Activated CD8-positive, alpha-beta memory T cell treated with anti-CD3 and anti-CD28 coated beads, Interleukin-2, amount 50 U/mL, for 24 hours (primary cell): ENCODE data around the gene UNC5C.

Source experiments
- DNase-seq: peaks from one replicate; pipeline ENCODE4 v3.0.0-alpha.2; 2020; ENCODE audit errors: extremely low read depth

Gene UNC5C

DNA sequence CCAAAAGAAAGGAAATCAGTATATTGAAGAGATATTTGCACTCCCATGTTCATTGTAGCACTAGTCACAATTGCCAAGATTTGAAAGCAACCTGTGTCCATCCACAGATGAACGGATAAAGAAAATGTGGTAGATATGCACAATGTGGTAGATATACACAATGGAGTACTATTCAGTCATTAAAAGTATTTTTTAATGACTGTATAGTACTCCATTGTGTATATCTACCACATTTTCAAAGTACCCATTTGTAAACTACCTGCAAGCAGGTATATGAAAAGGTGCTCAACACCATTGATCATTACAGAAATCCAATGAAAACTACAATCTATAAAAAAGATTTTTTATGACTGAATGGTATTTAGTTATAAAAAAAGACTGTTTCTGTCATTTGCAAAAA is 200.4 kb downstream of the UNC5C start:
- DNase-seq: no peak

DNA sequence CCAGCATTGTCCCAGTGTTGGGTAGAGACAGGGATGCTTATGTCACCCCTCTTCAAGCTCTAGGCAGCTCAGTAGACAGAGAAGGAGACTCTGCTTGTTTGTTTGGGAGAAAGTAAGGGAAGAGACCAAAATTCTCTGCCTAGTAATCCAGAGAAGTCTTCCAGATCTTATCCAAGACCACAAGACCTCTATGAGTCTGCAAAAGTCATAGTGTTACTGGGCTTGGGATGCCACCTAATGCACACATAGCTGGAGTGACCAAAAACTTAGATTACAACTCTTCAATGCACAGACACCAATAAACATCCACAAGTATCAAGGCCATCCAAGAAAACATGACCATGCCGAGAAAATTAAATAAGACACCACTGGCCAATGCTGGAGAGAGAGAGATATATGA is 205.5 kb downstream of the UNC5C start:
- no peak for DNase-seq

DNA sequence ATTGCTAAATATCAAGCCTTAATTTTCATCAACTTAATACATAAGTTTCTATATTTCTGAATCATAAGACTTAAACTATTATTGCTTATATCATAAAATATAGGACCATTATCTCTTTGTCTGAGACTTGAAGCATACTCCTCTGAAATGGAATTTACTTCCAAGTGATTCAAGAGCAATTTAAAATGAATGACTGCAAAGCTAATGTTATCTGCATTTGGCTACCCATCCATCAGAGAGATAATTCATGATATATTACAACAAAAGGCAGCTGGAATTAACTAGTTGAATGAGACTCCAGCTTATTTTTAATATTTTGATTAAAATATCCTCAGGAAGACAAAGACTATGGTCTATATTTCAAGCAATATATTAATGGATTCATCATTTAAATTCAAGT is 208.6 kb downstream of the UNC5C start:
- DNase-seq: no peak

DNA sequence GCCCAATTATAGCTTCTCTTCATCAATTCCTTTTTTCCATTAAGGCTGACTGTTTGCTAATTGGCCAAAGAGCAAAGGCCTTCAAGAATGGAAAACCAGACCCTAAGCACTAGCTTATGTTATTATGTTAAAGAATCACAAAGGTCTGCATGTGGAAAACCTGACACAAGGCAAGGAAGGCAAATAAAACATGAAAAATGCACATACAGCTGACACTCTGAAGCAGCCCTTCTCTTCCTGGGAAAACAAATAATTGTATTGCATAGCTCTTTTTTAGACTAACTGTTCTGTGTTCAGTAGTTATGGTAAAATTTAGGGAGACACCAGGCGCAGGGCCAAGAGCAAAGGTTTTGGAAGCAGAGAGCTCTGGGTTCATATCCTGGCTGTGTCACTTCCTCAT is 223.1 kb downstream of the UNC5C start:
- DNase-seq: no peak

DNA sequence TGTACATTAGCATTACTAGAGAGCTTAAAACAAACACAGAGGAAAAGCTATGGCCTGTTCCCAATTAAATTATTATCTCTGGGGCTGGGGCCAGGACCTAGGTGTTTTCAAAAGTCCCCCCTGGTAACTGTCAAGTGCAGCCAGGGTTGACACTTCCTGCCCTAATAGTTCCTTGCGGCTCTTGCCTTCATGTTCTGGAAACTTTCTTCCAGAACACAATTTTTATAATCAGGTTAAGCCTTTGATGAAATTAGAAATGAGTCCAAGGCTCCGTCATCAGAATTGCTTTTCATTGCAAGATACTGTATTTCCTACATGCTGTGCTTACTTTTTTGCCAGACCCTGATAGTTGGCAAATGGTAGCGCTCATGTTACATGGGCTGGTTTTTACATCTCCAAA is 229.6 kb downstream of the UNC5C start:
- no peak for DNase-seq

DNA sequence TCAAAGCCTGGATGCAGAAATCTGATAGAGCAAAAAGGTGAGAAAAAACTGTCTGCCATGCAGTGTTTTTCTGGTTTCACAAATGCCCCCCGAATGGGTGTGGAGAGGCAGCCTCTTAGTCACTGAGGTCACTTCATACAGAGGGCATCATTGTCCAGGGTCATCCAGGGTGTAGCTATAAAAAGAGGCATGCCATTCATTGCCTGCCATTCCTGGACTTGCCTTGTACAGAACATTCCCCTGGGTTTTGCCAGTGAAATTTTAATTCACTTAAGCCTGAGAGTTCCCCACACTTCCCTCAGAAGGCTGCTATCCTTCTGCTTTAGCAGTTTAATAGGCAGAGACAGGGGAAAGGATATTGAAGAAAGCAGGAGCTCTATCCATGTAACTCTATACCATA is 230.3 kb downstream of the UNC5C start:
- no peak for DNase-seq

DNA sequence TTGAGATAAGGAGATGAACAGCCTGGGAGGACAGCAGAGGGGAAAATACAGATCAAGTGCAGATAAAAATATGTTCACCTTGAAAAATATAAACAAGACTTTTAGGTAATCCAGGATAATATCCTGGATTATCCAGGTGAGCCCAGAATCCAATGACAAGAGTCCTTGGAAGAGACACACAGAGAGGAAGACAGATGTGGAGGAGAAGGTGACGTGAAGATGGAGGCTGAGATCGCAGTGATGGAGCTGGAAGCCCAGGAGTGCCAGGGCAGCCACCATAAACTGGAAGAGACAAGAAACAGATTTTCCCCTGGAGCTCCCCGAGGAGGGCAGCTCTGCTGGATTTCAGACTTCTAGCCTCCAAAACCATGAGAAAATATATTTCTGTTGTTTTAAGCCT is 230.7 kb downstream of the UNC5C start:
- no peak for DNase-seq

DNA sequence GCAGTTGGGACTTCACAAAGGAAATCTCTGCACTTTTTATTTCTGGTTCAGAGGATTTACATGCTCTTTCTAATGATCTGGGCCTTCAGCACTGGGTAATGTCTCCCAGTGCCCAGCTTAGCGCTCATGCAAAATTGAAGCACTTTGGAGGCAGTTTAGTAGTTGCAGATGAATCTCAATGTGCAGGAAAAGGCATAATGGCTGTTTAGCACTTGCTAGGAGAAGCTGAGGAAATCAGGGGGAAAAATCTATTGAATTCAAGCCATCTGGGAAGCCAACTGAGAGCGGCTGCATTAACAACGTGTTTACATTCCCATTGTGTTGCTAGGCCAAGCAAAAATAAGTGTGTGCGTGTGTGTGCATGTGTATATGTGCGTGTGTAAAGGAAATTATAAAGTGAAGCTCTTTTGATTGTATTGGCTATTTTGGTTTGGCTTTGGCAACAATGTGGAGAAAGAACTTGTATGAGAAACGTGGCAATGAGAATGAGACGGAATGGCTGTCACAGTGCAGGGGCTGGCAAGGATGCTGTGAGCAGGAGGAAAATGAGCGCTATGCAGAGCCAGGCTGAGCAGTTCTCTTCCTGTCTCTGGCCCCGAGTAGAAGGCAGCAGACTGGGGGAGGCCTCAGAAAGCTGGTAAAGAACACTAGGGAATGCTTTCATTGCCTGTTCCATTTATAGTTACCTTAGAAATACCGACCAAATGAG is 231.5 kb downstream of the UNC5C start:
- no peak for DNase-seq

DNA sequence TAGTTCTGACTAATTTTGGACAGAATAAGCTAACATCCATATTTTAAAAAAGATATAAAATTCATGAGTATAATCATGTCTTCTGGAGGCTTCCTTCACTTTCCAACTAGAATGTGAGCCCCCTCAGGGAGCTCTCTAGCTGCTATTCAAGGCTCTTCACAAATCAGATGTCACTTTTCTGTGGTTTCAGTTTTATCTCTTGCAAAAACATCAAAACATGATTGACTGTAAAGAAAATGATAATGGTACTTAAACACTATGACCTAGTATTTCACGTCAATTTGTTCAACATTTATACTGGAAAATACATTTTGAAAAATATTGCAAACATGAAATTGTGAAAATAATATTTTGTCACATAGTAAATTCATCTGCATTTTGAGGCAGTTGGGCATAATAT is 234.2 kb downstream of the UNC5C start:
- no peak for DNase-seq

DNA sequence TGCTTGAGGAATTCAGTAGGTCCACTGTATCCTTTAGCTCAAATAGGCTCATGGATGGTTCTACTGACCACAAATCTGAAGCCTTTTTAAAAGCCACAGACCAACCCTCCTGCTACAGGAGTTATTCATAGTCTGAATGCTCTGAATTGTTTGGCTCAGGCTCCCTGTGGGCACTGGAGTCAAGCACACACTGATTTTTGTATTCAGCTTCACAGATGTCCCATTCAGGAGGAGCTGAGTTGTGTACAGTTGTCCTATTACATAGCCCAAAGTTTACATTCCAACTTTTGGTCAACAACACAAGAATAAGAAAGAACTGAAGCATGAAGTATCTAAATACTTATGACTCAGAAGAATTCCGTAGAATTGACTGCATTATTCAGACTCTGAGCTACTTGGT is 243.9 kb downstream of the UNC5C start:
- no peak for DNase-seq

DNA sequence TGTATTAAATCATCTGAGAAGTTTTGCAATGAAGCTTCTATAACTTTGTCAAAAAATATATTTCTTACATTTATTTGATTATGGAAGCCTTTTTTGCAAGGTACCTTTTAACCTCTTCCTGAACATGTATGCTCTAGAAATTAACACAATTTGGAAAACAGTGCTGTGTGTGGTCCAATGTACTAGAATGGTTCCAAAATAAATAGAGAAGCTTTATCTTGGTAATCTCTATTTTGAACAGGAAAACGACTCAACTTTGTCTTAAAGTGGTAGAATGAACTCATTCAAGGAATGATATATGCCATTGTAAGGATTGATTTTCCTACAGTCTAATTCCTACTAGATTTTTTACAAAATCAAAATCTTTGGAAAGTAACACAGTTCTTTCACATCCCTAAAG is 248.5 kb downstream of the UNC5C start:
- no peak for DNase-seq

DNA sequence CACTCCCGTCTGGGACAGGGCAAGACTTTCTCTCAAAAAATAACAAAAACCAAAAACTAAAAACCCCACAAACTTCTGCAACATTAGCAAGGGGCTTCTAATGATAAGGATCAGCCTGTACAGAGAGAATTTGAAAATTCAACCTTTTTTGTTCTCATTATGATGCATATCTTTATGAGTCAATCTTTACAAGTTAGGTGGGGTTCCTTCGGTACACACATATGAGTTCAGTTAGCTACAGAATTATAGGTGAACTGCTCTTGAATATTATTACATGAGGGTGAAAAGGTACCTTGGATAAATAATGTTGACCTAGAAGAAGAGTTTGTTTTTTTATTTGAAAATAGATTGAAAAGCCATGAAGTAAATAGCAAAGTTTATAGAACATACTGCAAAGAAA is 252.7 kb downstream of the UNC5C start:
- no peak for DNase-seq

DNA sequence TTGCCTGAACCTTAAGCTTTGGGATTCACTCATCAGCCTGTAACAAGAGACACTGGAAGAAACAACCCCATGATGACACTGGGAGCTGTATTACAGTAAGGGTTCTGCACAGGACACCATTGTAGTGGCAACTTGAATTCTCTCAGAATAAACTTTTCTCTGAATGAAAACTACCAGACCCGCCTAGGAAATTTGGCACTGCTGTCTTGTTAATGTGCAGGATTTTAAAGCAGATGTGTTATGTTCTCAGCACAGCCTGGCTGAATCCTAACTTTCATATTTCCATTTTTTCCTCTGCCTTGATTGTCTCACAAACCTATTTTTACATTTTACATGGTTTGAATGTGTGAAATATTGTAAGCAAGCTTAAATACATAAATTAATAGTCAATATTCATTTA is 253.6 kb downstream of the UNC5C start:
- DNase-seq: no peak

DNA sequence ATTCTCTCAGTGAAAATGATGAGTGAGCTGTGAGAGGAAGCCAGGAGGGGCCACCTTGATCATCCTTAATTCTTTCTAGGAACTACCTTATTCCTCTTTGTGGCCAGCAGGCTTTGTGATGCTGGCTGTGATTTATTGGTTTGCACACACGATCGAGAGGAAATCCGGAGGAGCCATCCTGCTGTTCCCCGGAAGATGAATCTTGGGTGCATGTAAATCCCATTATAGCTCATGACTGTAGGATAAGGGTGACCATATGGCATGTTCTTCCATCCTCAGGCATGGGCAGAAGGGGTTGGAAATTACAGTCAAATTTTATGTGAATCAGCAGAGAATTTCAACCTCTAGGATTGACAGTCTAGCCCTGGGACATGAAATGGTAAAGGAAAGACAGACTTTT is 254.5 kb downstream of the UNC5C start:
- DNase-seq: no peak

DNA sequence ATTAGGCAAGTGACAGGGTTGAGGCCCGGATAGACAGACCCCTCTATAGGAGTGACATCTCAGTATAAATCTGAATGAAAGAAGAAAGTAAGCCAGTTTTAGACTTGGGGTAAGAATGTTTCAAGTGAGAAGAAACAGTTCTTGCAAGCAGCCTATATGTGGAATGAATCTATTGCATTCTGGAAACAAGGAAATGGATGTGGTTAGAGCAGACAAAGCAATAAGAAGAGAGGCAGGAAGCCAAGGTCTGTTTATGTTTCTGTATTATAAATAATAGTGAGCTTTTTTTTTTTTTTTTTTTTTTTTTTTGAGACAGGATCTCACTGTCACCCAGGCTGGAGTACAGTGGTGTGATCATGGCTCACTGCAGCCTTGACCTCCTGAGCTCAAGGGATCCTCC is 255.8 kb downstream of the UNC5C start:
- no peak for DNase-seq

DNA sequence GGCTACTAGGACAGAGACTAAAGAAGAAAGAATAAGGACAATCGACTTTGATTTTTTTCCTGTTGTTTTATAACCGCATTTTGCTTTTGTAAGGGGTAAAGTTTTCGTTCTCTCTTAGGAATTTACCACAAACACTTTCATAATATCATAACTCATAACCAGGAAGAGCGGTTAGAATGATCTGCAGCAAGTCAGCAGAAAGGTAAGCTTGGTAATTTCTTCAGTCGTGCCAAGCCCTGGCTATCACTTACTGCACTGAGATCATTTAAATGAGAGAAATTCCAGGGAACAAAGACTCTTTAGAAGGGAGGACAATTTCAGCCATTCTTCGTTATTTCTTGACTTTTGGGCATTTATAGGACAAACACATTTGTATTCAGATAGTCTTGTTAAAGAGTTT is 258.1 kb downstream of the UNC5C start:
- DNase-seq: no peak

DNA sequence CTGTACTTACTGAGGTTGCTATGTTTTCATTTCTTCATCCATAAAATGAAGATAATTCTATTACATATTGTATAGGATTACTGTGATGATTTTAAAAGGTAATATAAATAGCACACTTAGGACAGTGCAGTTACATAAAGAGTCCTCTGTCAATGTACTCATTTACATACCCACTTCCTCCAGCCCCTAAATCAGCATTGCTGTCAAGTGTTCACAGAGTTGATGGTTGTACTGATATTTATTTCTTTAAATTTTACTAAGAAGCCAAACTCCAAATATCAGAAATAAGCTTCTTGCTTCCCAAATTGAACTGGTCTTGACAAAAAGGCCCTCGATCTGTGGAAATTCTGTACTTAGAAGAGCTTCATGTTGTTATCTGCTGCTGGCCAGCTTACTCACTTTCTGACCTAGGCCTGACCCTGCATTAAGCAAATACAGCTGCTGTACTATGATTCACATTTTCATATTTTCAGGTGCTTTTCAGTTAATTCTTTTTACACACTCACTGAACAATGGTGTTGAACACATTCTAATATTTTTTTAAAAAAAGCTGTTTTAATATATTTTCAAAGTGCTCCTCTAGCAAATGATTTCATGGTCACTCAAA is 259.6 kb downstream of the UNC5C start:
- no peak for DNase-seq

DNA sequence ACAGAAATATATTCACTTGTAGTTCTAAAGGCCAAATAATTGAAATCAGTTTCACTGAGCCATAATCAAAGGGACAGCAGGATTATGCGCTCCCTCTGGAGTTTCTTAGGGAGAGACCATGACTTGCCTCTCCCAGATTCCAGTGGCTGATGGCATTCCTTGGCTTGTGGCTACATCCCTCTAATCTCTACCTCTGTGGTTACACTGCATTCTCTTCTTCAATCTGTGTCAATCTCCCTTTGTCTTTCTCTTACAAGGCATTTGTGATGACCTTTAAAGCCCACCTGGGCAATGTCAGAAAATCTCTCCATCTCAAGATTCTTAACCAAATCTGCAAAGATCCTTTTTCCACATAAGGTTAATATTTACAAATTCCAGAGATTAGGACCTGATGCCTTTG is 260.2 kb downstream of the UNC5C start:
- DNase-seq: no peak

DNA sequence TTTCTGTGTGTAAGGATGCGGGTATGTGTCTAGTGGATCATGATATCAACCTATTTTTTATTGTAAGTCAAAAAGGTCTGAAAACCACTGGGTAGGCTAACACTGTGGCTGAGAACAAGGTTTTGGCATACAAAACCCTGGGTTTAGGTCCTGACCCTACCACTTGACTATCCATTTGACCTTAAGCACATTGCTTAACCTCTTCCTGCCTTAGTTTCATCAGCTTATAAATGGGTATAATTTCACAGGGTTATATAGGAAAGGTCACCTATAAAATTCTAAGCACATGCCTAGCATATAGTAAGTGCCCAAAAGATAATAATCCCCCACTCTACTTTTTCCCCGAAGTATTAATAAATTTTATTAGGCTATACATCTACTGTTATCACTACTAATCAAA is 263.0 kb downstream of the UNC5C start:
- DNase-seq: no peak

DNA sequence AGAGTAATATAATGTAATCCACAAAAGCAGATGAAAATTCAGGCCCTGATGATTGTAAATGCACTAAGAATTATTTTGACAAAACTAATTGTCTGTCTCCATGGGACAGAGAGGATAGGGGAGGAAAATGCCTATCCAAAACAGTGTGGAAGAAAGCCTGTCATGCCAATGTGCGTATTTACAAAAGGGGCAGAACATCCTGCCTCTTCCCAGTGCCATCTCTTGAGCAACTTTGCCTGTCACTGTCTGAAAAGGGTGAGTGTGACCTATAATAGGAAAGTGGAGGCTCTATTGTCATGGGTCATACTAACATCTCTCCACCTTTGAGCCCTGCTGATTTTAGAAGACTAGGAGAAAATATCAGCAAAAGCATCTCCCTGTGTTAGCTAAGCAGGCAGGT is 264.1 kb downstream of the UNC5C start:
- no peak for DNase-seq

DNA sequence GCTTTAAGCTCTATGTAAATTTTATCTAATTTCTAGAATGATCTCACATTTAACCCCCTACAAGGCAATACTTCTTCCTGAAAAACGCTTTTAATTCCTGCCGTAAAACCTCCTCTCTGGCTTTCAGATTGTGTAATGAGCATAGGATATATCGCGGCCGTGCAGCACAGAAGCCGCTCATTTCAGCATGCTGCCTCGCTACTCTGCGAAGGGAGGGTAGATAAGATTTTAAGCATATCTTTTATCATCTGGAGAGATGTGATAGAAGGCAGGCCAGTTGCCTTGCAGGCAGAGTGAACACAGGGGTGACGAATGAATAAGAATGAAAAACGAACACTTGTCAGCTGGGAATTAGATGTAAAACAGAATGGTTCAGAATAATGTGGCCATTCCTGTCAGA is 265.5 kb downstream of the UNC5C start:
- no peak for DNase-seq

DNA sequence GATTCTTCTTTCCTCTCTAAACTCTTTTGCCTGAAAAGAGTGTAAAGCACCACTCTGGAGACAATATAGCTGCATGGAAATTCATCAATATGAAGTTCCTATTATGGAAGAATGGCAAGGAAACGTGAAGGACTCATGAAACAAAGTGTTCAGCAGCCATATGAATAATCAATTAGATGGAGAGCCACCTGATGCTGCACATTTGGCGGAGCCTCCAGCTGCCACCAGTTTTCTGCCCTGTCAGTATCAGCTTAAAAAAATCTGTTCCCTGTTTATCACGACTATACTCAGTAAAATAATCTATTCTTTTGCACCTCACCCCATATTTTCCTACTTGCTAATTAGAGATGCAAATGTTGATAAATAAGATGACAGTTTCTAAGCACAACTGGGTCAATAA is 276.0 kb downstream of the UNC5C start:
- no peak for DNase-seq

DNA sequence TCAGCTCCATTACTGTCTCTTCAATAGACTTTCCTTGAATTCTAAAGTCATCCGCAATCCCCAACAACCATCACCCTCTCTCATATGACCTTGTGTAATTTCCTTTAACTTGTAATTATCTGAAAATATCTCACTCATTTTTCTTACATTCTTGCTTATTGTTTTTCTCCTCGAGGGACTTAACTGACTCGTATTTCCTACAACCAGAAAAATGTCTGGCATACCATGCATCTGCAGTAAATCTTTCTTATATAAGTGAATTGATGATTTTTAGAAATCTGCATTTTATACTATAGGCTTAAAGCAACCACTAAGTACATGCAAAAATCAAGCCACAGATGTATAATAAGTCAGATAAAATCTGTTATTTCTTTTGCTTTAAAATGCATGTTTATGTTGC is 276.7 kb downstream of the UNC5C start:
- no peak for DNase-seq
